KG1 (cell line): ENCODE measurements around the gene TIMM23B.
"Not testable (repeated sequence)": the region's sequence is repeated elsewhere in the genome, so short reads cannot be mapped to it uniquely, and the experiment has no call there.

Experiments used
- DNase-seq: peaks from one replicate; lab custom pipeline; 2025; lab: John Stamatoyannopoulos, UW

Gene TIMM23B

GRCh38 chr10:49941447-49942338 is at the start of gene TIMM23B, which contains the start of gene PARG:
Gene TIMM23B, plus strand, starts transcription at chr10:49942053. Its CDS starts 142 bp downstream, at chr10:49942195.
Gene PARG, minus strand, starts transcription at chr10:49942027. Its CDS starts 302 bp downstream, at chr10:49941725.
- DNase-seq, result peak; percentile 76

GRCh38 chr10:49899999-49900398 is 41.9 kb upstream of the TIMM23B start:
- DNase-seq, result not testable (repeated sequence)

GRCh38 chr10:49900406-49900805 is 41.4 kb upstream of the TIMM23B start:
- DNase-seq, result not testable (repeated sequence)

- DNase-seq, result not testable (repeated sequence)
Measured at GRCh38 chr10:49903829-49904228, 38.0 kb upstream of the TIMM23B start.

GRCh38 chr10:49908290-49909080 is 33.4 kb upstream of the TIMM23B start:
- DNase-seq, result not testable (repeated sequence)

GRCh38 chr10:49910295-49910694 is 31.6 kb upstream of the TIMM23B start:
- not testable (repeated sequence) for DNase-seq

- not testable (repeated sequence) for DNase-seq
Measured at GRCh38 chr10:49916451-49916850, 25.4 kb upstream of the TIMM23B start.

GRCh38 chr10:49917927-49918326 is 23.9 kb upstream of the TIMM23B start:
- DNase-seq, result not testable (repeated sequence)

- DNase-seq, result not testable (repeated sequence)
Measured at GRCh38 chr10:49922041-49922440, 19.8 kb upstream of the TIMM23B start.

GRCh38 chr10:49923572-49923971 is 18.3 kb upstream of the TIMM23B start:
- not testable (repeated sequence) for DNase-seq

GRCh38 chr10:49931276-49931675 is 10.6 kb upstream of the TIMM23B start:
- not testable (repeated sequence) for DNase-seq

GRCh38 chr10:49931959-49932728 is 9.7 kb upstream of the TIMM23B start:
- DNase-seq, result not testable (repeated sequence)

GRCh38 chr10:49942339-49942705 is 469 bp downstream of the TIMM23B start:
- not testable (repeated sequence) for DNase-seq

- DNase-seq, result not testable (repeated sequence)
Measured at GRCh38 chr10:49943607-49944006, 1.8 kb downstream of the TIMM23B start.

GRCh38 chr10:49948142-49948541 is 6.3 kb downstream of the TIMM23B start:
- not testable (repeated sequence) for DNase-seq

GRCh38 chr10:49948737-49949136 is 6.9 kb downstream of the TIMM23B start:
- DNase-seq, result not testable (repeated sequence)

- not testable (repeated sequence) for DNase-seq
Measured at GRCh38 chr10:49952006-49952405, 10.2 kb downstream of the TIMM23B start.

GRCh38 chr10:49953122-49953521 is 11.3 kb downstream of the TIMM23B start:
- DNase-seq, result not testable (repeated sequence)

- not testable (repeated sequence) for DNase-seq
Measured at GRCh38 chr10:49970331-49970857, 28.5 kb downstream of the TIMM23B start.

- not testable (repeated sequence) for DNase-seq
Measured at GRCh38 chr10:49971466-49971865, 29.6 kb downstream of the TIMM23B start.

- not testable (repeated sequence) for DNase-seq
Measured at GRCh38 chr10:49972094-49972493, 30.2 kb downstream of the TIMM23B start.
